Activated CD4-positive, alpha-beta memory T cell treated with anti-CD3 and anti-CD28 coated beads for 36 hours (primary cell): Measurements from ENCODE around the gene CLDN7. TPM values are rescaled to one million over a fixed set of nuclear protein-coding genes. Genes with fewer than 3 reads are reported as not detected.

Source experiments
- CTCF ChIA-PET: fragments of 350-600 bp; sonication (Branson Sonifier 250); formaldehyde crosslinking; loops from one replicate; lab custom pipeline; 2021; ENCODE audit warnings: antibody characterized with exemption, inconsistent platforms; lab: Charles Lee
- POLR2A ChIA-PET: fragments of 350-600 bp; sonication (Branson Sonifier 250); formaldehyde crosslinking; loops from one replicate; lab custom pipeline; 2021; ENCODE audit warnings: antibody characterized with exemption; lab: Charles Lee
- DNase-seq: peaks from one replicate; pipeline ENCODE4 v3.0.0-alpha.2; 2020
- H3K27ac Mint-ChIP-seq: one replicate; pipeline ENCODE4 v1.8.0; 2021; ENCODE audit warnings: mixed read lengths
- H3K27me3 Mint-ChIP-seq: one replicate; pipeline ENCODE4 v1.8.0; 2021; ENCODE audit warnings: mixed read lengths
- H3K36me3 Mint-ChIP-seq: one replicate; pipeline ENCODE4 v1.8.0; 2021; ENCODE audit warnings: mixed read lengths
- H3K4me1 Mint-ChIP-seq: one replicate; pipeline ENCODE4 v1.8.0; 2021; ENCODE audit warnings: low read depth, mixed read lengths
- H3K4me3 Mint-ChIP-seq: one replicate; pipeline ENCODE4 v1.8.0; 2021; ENCODE audit warnings: mild to moderate bottlenecking, mixed read lengths
- H3K9me3 Mint-ChIP-seq: one replicate; pipeline ENCODE4 v1.8.0; 2021; ENCODE audit warnings: mixed read lengths
- intact Hi-C: fragments of 100-400 bp; cut with micrococcal nuclease; formaldehyde crosslinking; loops from one replicate; pipeline ENCODE4 v1.15.1; 2023
- total RNA-seq, 2 experiments: library from RNA; stranded (reverse); gene quantifications; one replicate each; pipeline ENCODE4 v1.2.3, GENCODE V29; 2021

The CLDN7 gene
- total RNA-seq, 2 experiments from 2014 or later = 1.5 to 1.6 TPM

GRCh38 chr17:7284911-7285310 lies 22.6 kb upstream of the CLDN7 start:
- Mint-ChIP-seq H3K4me3 (no peak overlapping the region), H3K27ac (no peak overlapping the region), H3K36me3 (no peaks in the 10 kb centered on the region), H3K27me3 (peaks cover 20% of the 10 kb centered on the region), H3K9me3 (no peaks in the 10 kb centered on the region), H3K4me1 (peaks cover 12% of the 10 kb centered on the region)
- DNase-seq = no peak
- CTCF ChIA-PET = interaction anchor here (0.6 to 8.4 kb wide), 3 partner anchors 13 to 276 kb away, joined by 3 to 145 read pairs (median 5); no protein-coding TSS in a partner anchor
- POLR2A ChIA-PET = interaction anchor here (0.6 kb wide), 1 partner anchor 231 kb away, joined by 3 read pairs; no protein-coding TSS in a partner anchor
- intact Hi-C loops = loop anchor here (5.0 kb wide), 1 partner anchor 107 kb away; the partner anchor contains the start of gene PLSCR3

GRCh38 chr17:7283471-7284216 lies 21.4 kb upstream of the CLDN7 start:
- intact Hi-C loops = loop anchor here (5.0 kb wide), 1 partner anchor 109 kb away; the partner anchor contains the start of gene PLSCR3
- no peak for DNase-seq
- H3K36me3 Mint-ChIP-seq = no peaks in the 10 kb centered on the region
- POLR2A ChIA-PET = no interaction called here
- CTCF ChIA-PET = interaction anchor here (1.1 to 8.4 kb wide), 3 partner anchors 14 to 153 kb away, joined by 3 to 145 read pairs (median 5); no protein-coding TSS in a partner anchor
- H3K9me3 Mint-ChIP-seq = no peaks in the 10 kb centered on the region
- H3K27me3 Mint-ChIP-seq = peaks cover 19% of the 10 kb centered on the region
- H3K4me3 Mint-ChIP-seq = no peak overlapping the region
- H3K4me1 Mint-ChIP-seq = peaks cover 12% of the 10 kb centered on the region
- no peak overlapping the region for H3K27ac Mint-ChIP-seq

- Mint-ChIP-seq H3K4me3 (no peak overlapping the region), H3K27me3 (peaks cover 19% of the 10 kb centered on the region), H3K27ac (no peak overlapping the region), H3K9me3 (no peaks in the 10 kb centered on the region), H3K36me3 (no peaks in the 10 kb centered on the region), H3K4me1 (peaks cover 12% of the 10 kb centered on the region)
- ChIA-PET CTCF (interaction anchor here (1.0 to 8.4 kb wide), 4 partner anchors 15 to 154 kb away, joined by 3 to 145 read pairs (median 6); no protein-coding TSS in a partner anchor), POLR2A (interaction anchor here (0.5 to 0.8 kb wide), 2 partner anchors 23 to 94 kb away, joined by 3 to 4 read pairs; no protein-coding TSS in a partner anchor)
- DNase-seq = no peak
- intact Hi-C loops = loop anchor here (5.0 kb wide), 1 partner anchor 109 kb away; the partner anchor contains the start of gene PLSCR3
These were observed 20.6 kb upstream of the CLDN7 start for GRCh38 chr17:7282752-7283321.

GRCh38 chr17:7281953-7282751 lies 19.9 kb upstream of the CLDN7 start:
- Mint-ChIP-seq H3K9me3 (no peaks in the 10 kb centered on the region), H3K4me1 (peaks cover 12% of the 10 kb centered on the region), H3K4me3 (peak overlapping the region; percentile 65), H3K27ac (no peak overlapping the region), H3K36me3 (no peaks in the 10 kb centered on the region), H3K27me3 (peaks cover 19% of the 10 kb centered on the region)
- intact Hi-C loops = loop anchor here (5.0 kb wide), 1 partner anchor 110 kb away; the partner anchor contains the start of gene PLSCR3
- no peak for DNase-seq
- POLR2A ChIA-PET = interaction anchor here (0.8 kb wide), 1 partner anchor 22 kb away, joined by 4 read pairs; no protein-coding TSS in a partner anchor
- CTCF ChIA-PET = interaction anchor here (1.0 to 8.4 kb wide), 6 partner anchors 11 to 155 kb away, joined by 3 to 145 read pairs (median 7); partner anchors contain the start of gene NEURL4

- ChIA-PET CTCF (interaction anchor here (0.8 to 8.4 kb wide), 15 partner anchors 12 to 308 kb away, joined by 3 to 145 read pairs (median 4); partner anchors contain the start of genes NEURL4 and PLSCR3), POLR2A (interaction anchor here (0.7 kb wide), 1 partner anchor 15 kb away, joined by 3 read pairs; no protein-coding TSS in a partner anchor)
- Mint-ChIP-seq H3K27me3 (peaks cover 18% of the 10 kb centered on the region), H3K36me3 (no peaks in the 10 kb centered on the region), H3K4me3 (peak within 1 kb of the TSS; percentile 65), H3K9me3 (no peaks in the 10 kb centered on the region), H3K4me1 (peaks cover 12% of the 10 kb centered on the region), H3K27ac (no peak within 1 kb of the TSS)
- DNase-seq = peak; percentile 92
- intact Hi-C loops = loop anchor here (5.0 kb wide), 1 partner anchor 111 kb away; the partner anchor contains the start of gene PLSCR3
These were observed 19.0 kb upstream of the CLDN7 start, which contains the start of gene SLC2A4 for GRCh38 chr17:7281074-7281952. TSS of gene SLC2A4 (plus strand) at chr17:7281718. CDS start at chr17:7281935, 217 bp downstream.

- Mint-ChIP-seq H3K36me3 (no peaks in the 10 kb centered on the region), H3K9me3 (no peaks in the 10 kb centered on the region), H3K4me3 (peak overlapping the region; percentile 65), H3K4me1 (peaks cover 12% of the 10 kb centered on the region), H3K27me3 (peaks cover 16% of the 10 kb centered on the region), H3K27ac (no peak overlapping the region)
- POLR2A ChIA-PET = no interaction called here
- CTCF ChIA-PET = interaction anchor here (0.6 to 8.4 kb wide), 18 partner anchors 11 to 1938 kb away, joined by 3 to 145 read pairs (median 4); partner anchors contain the start of genes NEURL4 and PLSCR3
- intact Hi-C loops = loop anchor here (1.0 to 5.0 kb wide), 4 partner anchors 16 to 155 kb away; partner anchors contain the start of genes KCTD11, PLSCR3 and TMEM102
- DNase-seq = peak; percentile 91
These were observed 18.3 kb upstream of the CLDN7 start for GRCh38 chr17:7280519-7281073.

- Mint-ChIP-seq H3K27me3 (peaks cover 16% of the 10 kb centered on the region), H3K27ac (no peak overlapping the region), H3K4me1 (peaks cover 12% of the 10 kb centered on the region), H3K9me3 (no peaks in the 10 kb centered on the region), H3K36me3 (no peaks in the 10 kb centered on the region), H3K4me3 (no peak overlapping the region)
- no peak for DNase-seq
- POLR2A ChIA-PET = no interaction called here
- CTCF ChIA-PET = interaction anchor here (0.7 to 8.4 kb wide), 4 partner anchors 18 to 360 kb away, joined by 3 to 145 read pairs (median 4); no protein-coding TSS in a partner anchor
- intact Hi-C loops = no loop called here
These were observed 17.2 kb upstream of the CLDN7 start for GRCh38 chr17:7279448-7279847.

- Mint-ChIP-seq H3K9me3 (no peaks in the 10 kb centered on the region), H3K27ac (peak overlapping the region; percentile 60), H3K4me1 (peaks cover 19% of the 10 kb centered on the region), H3K4me3 (no peak overlapping the region), H3K36me3 (no peaks in the 10 kb centered on the region), H3K27me3 (peaks cover 21% of the 10 kb centered on the region)
- intact Hi-C loops = no loop called here
- POLR2A ChIA-PET = no interaction called here
- DNase-seq = no peak
- CTCF ChIA-PET = interaction anchor here (4.6 kb wide), 1 partner anchor 30 kb away, joined by 29 read pairs; no protein-coding TSS in a partner anchor
These were observed 4.5 kb upstream of the CLDN7 start for GRCh38 chr17:7266784-7267183.

GRCh38 chr17:7263801-7264078 lies 1.5 kb upstream of the CLDN7 start:
- POLR2A ChIA-PET = no interaction called here
- intact Hi-C loops = no loop called here
- CTCF ChIA-PET = interaction anchor here (4.6 kb wide), 1 partner anchor 33 kb away, joined by 29 read pairs; no protein-coding TSS in a partner anchor
- no peak overlapping the region for H3K27ac Mint-ChIP-seq
- peaks cover 22% of the 10 kb centered on the region for H3K27me3 Mint-ChIP-seq
- H3K4me3 Mint-ChIP-seq = no peak overlapping the region
- H3K9me3 Mint-ChIP-seq = no peaks in the 10 kb centered on the region
- peaks cover 6% of the 10 kb centered on the region for H3K36me3 Mint-ChIP-seq
- no peak for DNase-seq
- H3K4me1 Mint-ChIP-seq = peaks cover 26% of the 10 kb centered on the region
